Measurements from ENCODE around the gene KRT3. TPM values are rescaled to one million over a fixed set of nuclear protein-coding genes. Genes with fewer than 3 reads are reported as not detected.

Gene KRT3
- total RNA-seq, 1 donor from 2014 or later = under 0.01 TPM

GRCh38 chr12:52799505-52800211 is 3.7 kb upstream of the KRT3 start:
- no peak overlapping the region for H3K4me3 ChIP-seq (ENCODE audit: low read depth, low read length)
- no peak for FAIRE-seq
- H3K36me3 ChIP-seq (ENCODE audit: control insufficient read depth, insufficient read depth, low read length) = no peaks in the 10 kb centered on the region

GRCh38 chr12:52798671-52799504 is 3.0 kb upstream of the KRT3 start:
- no peak for TF ChIP-seq CTCF (IDR thresholded peaks at IDR 0.05; ENCODE audit: insufficient read depth, low read length, severe bottlenecking)
- Histone ChIP-seq H3K4me3 (ENCODE audit: low read depth, low read length) (no peak overlapping the region), H3K27me3 (ENCODE audit: control insufficient read depth, insufficient read depth, low read length) (no peaks in the 10 kb centered on the region), H3K36me3 (ENCODE audit: control insufficient read depth, insufficient read depth, low read length) (no peaks in the 10 kb centered on the region)
- FAIRE-seq = no peak
- DNase-seq (ENCODE audit: low read depth) = peak; percentile 90

More at GRCh38 chr12:52799505-52800211, 3.7 kb upstream of the KRT3 start:
- H3K27me3 ChIP-seq (ENCODE audit: control insufficient read depth, insufficient read depth, low read length) = no peaks in the 10 kb centered on the region
- DNase-seq (ENCODE audit: low read depth) = no peak
- no peak for TF ChIP-seq CTCF (IDR thresholded peaks at IDR 0.05; ENCODE audit: insufficient read depth, low read length, severe bottlenecking)

GRCh38 chr12:52798003-52798670 is 2.2 kb upstream of the KRT3 start:
- no peaks in the 10 kb centered on the region for H3K36me3 ChIP-seq (ENCODE audit: control insufficient read depth, insufficient read depth, low read length)
- no peak overlapping the region for H3K4me3 ChIP-seq (ENCODE audit: low read depth, low read length)
- H3K27me3 ChIP-seq (ENCODE audit: control insufficient read depth, insufficient read depth, low read length) = no peaks in the 10 kb centered on the region
- TF ChIP-seq CTCF (IDR thresholded peaks at IDR 0.05; ENCODE audit: insufficient read depth, low read length, severe bottlenecking) = no peak
- peak; percentile 61 for DNase-seq (ENCODE audit: low read depth)
- no peak for FAIRE-seq

GRCh38 chr12:52797529-52797894 is 1.6 kb upstream of the KRT3 start:
- Histone ChIP-seq H3K36me3 (ENCODE audit: control insufficient read depth, insufficient read depth, low read length) (no peaks in the 10 kb centered on the region), H3K4me3 (ENCODE audit: low read depth, low read length) (no peak overlapping the region), H3K27me3 (ENCODE audit: control insufficient read depth, insufficient read depth, low read length) (peaks cover 1% of the 10 kb centered on the region)
- DNase-seq (ENCODE audit: low read depth) (no peak), FAIRE-seq (no peak)
- no peak for TF ChIP-seq CTCF (IDR thresholded peaks at IDR 0.05; ENCODE audit: insufficient read depth, low read length, severe bottlenecking)

GRCh38 chr12:52796839-52797528 is 1.1 kb upstream of the KRT3 start:
- TF ChIP-seq CTCF (IDR thresholded peaks at IDR 0.05; ENCODE audit: insufficient read depth, low read length, severe bottlenecking) = no peak
- Histone ChIP-seq H3K36me3 (ENCODE audit: control insufficient read depth, insufficient read depth, low read length) (no peaks in the 10 kb centered on the region), H3K4me3 (ENCODE audit: low read depth, low read length) (no peak overlapping the region), H3K27me3 (ENCODE audit: control insufficient read depth, insufficient read depth, low read length) (peaks cover 1% of the 10 kb centered on the region)
- FAIRE-seq (no peak), DNase-seq (ENCODE audit: low read depth) (no peak)

Measured in bronchial epithelial cell (primary cell).